Stimulated activated effector memory CD8-positive, alpha-beta T cell treated with anti-CD3 and anti-CD28 coated beads, Interleukin-12 subunit alpha, Interleukin-12 subunit beta, amount 100 ng/mL, for 72 hours (primary cell): Measurements from ENCODE around the gene PLEKHM2.

ENCODE experiments used
- ATAC-seq: fragments of 150-1000 bp; cut with Tn5 transposase; 2 replicates; pipeline ENCODE4 v1.10.0; 2021
- DNase-seq, 2 donors: peaks; one replicate each; pipeline ENCODE4 v3.0.0; 2021 to 2022; ENCODE audit warnings: low spot score in 2 of 2
- H3K27ac Mint-ChIP-seq: one replicate; pipeline ENCODE4 v1.8.0; 2022; ENCODE audit warnings: mild to moderate bottlenecking, mixed read lengths
- H3K36me3 Mint-ChIP-seq: one replicate; pipeline ENCODE4 v1.8.0; 2022; ENCODE audit warnings: mild to moderate bottlenecking, mixed read lengths
- H3K4me1 Mint-ChIP-seq: one replicate; pipeline ENCODE4 v1.8.0; 2022; ENCODE audit warnings: mixed read lengths
- H3K4me3 Mint-ChIP-seq: one replicate; pipeline ENCODE4 v1.8.0; 2022; ENCODE audit warnings: mild to moderate bottlenecking, mixed read lengths
- H3K9me3 Mint-ChIP-seq: one replicate; pipeline ENCODE4 v1.8.0; 2022; ENCODE audit warnings: mixed read lengths

The PLEKHM2 gene

DNA sequence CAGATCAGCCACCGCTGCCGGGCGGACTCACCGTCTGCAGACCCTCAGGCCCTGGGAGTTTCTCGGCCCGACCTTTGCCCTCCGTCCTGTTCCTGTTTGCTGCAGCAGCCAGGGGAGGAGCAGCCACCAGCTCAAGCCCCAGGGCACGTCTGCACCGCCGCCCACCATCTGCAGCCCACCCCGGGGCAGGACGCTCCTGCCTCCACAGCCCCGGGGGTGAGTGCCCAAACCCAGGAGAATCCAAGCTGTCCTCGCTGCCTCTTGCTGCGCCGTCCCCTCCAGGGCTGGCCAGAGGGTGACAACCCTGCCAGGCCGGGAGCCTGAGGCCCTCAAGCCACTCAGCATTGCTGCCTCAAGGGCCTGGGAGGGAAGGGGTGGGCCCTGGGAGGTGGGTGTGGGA, 50.8 kb downstream of the PLEKHM2 start:
- Mint-ChIP-seq H3K36me3 (peaks cover 13% of the 10 kb centered on the region), H3K4me3 (no peak overlapping the region), H3K4me1 (no peaks in the 10 kb centered on the region), H3K9me3 (no peaks in the 10 kb centered on the region), H3K27ac (no peak overlapping the region)
- DNase-seq, result no peak
- ATAC-seq, result no peak

DNA sequence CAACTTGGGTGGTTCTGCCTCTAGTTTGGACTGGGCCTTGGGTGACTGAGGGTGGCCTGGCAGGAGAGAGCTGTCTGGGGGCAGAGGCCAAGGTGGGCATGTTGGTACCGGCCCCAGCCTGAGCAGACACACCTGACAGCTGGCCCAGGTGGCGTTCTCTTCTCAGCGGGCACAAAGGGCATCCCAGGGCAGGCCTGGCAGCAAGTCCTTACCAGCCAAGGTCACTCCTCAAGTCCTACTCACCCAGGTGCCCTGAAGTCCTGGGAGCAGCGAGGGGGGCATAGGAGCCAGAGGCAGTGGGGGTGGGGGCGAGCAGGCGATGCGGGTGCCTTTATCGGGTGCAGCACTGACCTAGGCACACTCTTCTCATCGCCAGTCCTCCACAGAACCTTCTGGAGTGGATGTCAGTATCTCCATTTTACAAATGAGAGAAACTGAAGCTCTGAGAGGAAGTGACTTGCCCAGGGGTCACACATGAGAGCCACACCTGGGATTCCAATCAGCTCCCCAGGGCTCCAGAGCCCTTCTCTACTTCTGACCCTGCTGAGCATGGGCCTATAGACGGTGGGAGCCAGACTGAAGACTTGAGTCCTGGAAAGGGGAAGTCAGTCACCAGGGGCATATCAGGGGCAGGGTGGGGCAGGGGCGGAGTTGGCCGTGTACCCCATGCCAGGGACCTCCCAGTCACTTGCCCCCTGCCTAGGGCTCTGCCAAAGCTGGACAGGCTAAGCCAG, 51.4 kb downstream of the PLEKHM2 start:
- DNase-seq, result no peak
- no peak for ATAC-seq
- H3K36me3 Mint-ChIP-seq, result peaks cover 13% of the 10 kb centered on the region
- H3K27ac Mint-ChIP-seq, result no peak overlapping the region
- H3K4me1 Mint-ChIP-seq, result no peaks in the 10 kb centered on the region
- H3K9me3 Mint-ChIP-seq, result no peaks in the 10 kb centered on the region
- no peak overlapping the region for H3K4me3 Mint-ChIP-seq

DNA sequence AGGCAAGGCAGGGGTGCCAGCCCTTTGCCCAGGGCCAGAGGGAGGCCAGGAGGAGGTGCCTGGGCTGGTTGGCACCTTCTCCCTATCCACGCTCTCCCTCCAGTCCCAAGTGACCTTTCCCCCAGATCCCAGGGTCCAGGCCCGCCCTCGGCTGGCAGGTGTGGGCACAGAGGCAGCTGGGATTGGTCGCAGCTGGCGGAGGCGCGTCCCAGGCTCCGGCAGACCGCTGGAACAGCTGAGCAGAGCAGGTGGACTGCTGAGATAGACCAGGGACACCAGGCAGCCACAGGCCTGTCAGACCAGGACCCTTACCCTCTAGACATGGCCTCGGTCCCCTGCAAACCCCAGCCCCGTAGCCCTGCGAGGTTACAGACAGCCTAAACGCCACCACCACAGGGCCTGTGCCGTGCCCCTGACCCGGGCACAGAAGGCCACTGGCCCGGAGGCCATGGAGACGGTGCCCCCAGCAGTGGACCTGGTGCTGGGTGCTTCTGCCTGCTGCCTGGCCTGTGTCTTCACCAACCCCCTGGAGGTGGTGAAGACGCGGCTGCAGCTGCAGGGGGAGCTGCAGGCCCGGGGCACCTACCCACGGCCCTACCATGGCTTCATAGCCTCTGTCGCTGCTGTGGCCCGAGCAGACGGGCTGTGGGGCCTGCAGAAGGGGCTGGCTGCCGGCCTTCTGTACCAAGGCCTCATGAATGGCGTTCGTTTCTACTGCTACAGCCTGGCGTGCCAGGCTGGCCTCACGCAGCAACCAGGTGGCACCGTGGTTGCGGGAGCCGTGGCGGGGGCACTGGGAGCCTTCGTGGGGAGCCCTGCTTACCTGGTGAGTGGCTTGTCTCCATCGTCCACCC, 52.1 kb downstream of the PLEKHM2 start, which contains the start of gene SLC25A34:
SLC25A34 (plus strand) TSS at position 221 of the 854 bp plus-strand sequence; CDS start at position 449, 228 bp downstream.
- DNase-seq (no peak), ATAC-seq (no peak)
- Mint-ChIP-seq H3K36me3 (peaks cover 13% of the 10 kb centered on the region), H3K9me3 (no peaks in the 10 kb centered on the region), H3K27ac (no peak within 1 kb of the TSS), H3K4me1 (peaks cover 3% of the 10 kb centered on the region), H3K4me3 (no peak within 1 kb of the TSS)

DNA sequence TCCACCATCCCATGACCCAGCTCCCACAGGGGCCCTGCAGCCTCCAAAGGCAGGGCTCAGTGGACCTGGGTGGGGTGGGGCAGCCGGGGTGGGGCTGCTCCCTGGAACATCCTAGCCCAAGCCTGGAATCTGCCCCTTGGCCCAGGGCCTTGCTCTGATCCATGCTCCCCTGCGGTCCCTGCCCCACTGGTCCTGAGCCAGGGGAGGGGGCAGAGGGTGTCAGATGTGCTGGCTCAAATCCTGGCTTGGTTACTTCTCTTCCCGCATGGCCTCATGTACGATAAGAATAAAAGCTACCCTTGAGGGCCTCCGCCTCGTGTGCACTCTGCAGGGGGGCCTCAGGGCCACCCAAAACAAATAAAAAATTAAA, 52.8 kb downstream of the PLEKHM2 start:
- Mint-ChIP-seq H3K9me3 (no peaks in the 10 kb centered on the region), H3K4me3 (no peak overlapping the region), H3K27ac (no peak overlapping the region), H3K36me3 (peaks cover 13% of the 10 kb centered on the region), H3K4me1 (peaks cover 7% of the 10 kb centered on the region)
- no peak for ATAC-seq
- no peak for DNase-seq

DNA sequence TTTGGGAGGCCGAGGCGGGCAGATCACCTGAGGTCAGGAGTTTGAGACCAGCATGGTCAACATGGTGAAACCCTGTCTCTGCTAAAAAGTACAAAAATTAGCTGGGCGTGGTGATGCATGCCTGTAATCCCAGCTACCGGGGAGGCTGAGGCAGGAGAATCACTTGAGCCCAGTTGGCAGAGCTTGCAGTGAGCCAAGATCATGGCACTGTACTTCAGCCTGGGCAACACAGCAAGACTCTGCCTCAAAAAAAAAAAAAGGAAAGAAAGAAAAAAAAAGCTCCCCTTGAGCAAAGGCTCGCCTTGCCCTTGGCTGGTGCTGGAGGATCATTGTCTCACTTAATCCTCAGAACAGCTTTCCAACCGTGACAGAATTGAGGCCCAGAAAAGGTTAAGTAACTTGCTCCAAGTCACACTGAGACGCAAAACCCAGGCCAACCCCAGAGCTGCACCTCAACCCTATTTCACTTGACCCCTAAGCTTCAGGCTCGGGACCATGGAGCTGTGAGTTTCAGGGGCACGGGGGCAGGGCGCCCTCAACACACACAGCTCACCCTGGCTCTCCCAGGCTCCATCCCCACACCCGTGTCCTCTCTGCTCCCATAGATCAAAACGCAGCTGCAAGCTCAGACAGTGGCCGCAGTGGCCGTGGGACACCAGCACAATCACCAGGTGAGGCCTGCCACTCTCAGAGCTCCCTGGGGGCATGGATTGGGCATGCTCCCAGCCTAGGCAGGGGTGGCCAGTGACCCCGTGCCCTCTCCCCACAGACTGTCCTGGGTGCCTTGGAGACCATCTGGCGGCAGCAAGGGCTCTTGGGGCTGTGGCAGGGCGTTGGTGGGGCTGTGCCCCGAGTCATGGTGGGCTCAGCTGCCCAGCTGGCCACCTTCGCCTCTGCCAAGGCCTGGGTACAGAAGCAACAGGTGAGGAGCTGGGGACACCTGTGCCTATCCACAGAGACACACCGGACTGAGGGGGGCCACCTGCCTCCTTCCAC, 53.5 kb downstream of the PLEKHM2 start:
- Mint-ChIP-seq H3K4me1 (peaks cover 7% of the 10 kb centered on the region), H3K36me3 (peaks cover 7% of the 10 kb centered on the region), H3K9me3 (no peaks in the 10 kb centered on the region), H3K27ac (peak overlapping the region; percentile 32), H3K4me3 (no peak overlapping the region)
- ATAC-seq, result no peak
- no peak for DNase-seq

DNA sequence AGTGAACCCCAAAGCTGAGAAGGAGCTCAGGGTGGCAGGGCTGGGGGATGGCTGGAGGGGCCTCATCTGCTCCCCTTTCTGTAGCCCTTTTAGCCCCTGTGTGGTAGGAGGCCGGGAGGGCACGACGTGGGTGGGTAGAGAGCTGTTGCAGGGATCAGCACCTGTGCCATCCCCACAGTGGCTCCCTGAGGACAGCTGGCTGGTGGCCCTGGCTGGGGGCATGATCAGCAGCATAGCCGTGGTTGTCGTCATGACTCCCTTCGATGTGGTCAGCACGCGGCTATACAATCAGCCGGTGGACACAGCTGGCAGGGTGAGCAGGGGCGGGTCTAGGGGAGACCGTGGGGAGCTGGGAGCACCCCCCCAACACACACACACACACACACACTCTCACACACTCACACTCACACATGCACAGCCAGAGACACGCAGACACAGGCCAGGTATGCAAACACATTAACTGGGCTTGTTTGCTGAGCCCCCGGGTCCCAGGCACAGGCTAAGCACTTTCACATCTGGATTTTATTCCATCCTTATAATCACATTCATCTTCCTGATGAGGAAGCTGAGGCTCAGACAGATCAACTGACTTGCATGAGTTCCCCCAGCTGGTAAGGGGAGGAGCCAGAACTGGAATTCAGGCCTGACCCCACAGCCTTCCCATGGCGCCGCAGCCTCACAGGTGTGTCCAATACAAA, 54.4 kb downstream of the PLEKHM2 start:
- H3K36me3 Mint-ChIP-seq, result peaks cover 2% of the 10 kb centered on the region

DNA sequence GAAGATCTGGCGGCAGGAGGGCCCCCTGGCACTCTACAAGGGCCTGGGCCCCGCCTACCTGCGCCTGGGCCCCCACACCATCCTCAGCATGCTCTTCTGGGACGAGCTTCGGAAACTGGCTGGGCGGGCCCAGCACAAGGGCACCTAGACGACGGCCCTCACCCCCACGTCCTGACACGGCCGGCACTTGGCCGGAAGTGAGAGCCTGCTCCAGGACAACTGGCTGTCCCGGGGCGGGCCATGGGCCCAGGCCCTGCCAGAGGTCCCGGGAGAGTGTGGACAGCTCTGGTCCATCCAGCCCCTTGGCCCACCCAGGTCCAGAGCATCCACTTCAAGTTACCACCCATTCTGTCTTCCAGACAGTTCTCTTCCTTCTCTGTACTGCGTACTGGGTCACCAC, 55.1 kb downstream of the PLEKHM2 start:
- Mint-ChIP-seq H3K9me3 (no peaks in the 10 kb centered on the region), H3K4me3 (no peak overlapping the region), H3K27ac (no peak overlapping the region), H3K36me3 (no peaks in the 10 kb centered on the region), H3K4me1 (peaks cover 7% of the 10 kb centered on the region)
- DNase-seq, result no peak
- ATAC-seq, result no peak

More for the DNA sequence above, 54.4 kb downstream of the PLEKHM2 start:
- Mint-ChIP-seq H3K27ac (peak overlapping the region; percentile 50), H3K4me1 (peaks cover 7% of the 10 kb centered on the region), H3K4me3 (no peak overlapping the region), H3K9me3 (no peaks in the 10 kb centered on the region)
- ATAC-seq (no peak), DNase-seq (no peak)

DNA sequence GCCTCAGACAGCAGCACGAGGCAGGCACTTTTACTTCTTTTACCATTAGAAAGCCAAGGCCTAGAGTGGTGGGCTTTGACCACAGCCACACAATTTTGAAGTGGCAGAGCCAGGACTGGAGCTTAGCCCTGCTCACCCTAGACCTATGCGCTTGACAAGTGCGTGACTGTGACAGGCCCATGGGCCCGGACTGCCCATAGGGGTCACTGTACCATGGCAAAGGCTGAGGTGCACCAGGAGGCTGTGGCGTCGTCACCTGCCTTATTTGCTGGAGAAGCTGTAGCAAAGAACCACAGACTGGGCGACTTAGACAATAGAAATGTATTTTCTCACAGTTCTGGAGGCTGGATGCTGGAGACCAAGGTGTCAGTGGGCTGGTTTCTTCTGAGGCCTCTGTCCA, 55.6 kb downstream of the PLEKHM2 start:
- Mint-ChIP-seq H3K4me3 (no peak overlapping the region), H3K36me3 (no peaks in the 10 kb centered on the region), H3K27ac (no peak overlapping the region), H3K9me3 (no peaks in the 10 kb centered on the region), H3K4me1 (peaks cover 7% of the 10 kb centered on the region)
- DNase-seq (no peak), ATAC-seq (no peak)

DNA sequence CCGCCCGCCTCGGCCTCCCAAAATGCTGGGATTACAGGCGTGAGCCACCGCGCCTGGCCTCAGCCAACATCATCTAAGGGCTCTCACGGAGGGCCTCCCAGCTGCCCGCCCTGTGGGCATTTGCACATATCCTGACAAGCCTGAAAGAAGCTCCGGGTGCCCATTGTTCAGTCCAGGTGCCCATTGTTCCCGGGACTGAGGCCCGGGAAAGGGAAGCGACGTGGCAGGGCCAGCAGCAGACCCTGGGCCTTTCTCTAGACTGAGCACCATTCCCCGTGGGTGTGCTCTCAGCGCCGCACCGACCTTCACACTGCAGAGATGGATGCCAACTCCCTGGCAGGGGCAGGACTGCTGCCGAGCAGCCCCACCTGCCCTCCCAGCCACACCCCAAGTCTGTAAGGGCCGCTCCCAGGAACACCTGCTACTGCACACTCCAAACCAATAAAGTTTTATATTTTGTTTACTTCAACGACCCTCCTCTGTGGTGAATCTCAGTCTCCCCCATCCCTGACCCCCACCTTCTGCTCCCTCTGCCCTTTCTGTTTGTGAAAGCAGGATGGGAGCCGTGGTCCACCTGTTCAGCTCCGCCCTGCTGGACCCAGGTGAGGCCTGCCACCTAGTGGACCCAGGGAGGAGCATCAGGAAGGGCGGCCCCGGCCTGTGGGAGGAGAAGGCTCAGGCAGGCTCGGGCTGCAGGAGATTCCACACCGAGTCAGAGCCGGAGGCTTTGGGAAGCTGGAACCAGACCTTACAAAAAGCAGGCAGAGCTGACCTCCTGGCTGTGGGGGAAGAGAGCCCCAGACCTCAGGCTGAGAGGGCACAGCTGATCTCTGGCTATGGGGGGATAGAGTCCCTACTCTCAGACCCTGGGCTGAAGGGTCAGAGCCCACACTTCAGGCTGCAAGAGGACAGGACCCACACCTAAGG, 57.1 kb downstream of the PLEKHM2 start:
- peaks cover 7% of the 10 kb centered on the region for H3K4me1 Mint-ChIP-seq
- H3K4me3 Mint-ChIP-seq, result no peak overlapping the region
- DNase-seq (peak; percentile 34 to 81), ATAC-seq (peak; percentile 78)
- peak overlapping the region; percentile 58 for H3K27ac Mint-ChIP-seq
- no peaks in the 10 kb centered on the region for H3K9me3 Mint-ChIP-seq
- H3K36me3 Mint-ChIP-seq, result no peaks in the 10 kb centered on the region

DNA sequence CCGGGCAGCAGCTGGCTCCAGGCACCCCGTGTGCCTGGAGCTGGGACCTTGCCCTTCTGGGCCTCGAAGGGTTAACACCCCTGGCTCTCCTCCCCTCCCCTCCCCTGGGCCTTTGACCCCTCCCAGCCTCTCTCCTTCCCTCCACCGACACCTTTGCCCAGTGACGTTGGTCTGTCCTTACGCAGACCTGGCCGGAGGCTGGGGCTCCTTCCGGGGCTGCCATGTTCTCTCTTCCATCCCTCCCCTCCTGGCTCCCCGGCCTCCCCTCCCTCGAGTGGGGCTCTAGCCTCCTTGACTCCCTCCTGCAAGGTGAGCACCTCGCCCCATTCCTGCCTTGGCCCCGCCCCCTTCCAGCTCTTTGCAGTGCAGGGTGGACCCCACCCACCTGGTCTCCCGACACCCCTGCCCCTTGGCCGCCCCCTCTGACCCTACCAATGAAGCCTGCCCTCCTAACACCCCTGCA, 58.2 kb downstream of the PLEKHM2 start, which contains the start of gene TMEM82:
TMEM82 (plus strand) TSS at position 161 of the 463 bp plus-strand sequence; CDS start at position 222, 61 bp downstream.
- ATAC-seq, result no peak
- Mint-ChIP-seq H3K27ac (peak within 1 kb of the TSS; percentile 58), H3K36me3 (no peaks in the 10 kb centered on the region), H3K4me1 (peaks cover 7% of the 10 kb centered on the region), H3K4me3 (no peak within 1 kb of the TSS), H3K9me3 (no peaks in the 10 kb centered on the region)
- no peak for DNase-seq

DNA sequence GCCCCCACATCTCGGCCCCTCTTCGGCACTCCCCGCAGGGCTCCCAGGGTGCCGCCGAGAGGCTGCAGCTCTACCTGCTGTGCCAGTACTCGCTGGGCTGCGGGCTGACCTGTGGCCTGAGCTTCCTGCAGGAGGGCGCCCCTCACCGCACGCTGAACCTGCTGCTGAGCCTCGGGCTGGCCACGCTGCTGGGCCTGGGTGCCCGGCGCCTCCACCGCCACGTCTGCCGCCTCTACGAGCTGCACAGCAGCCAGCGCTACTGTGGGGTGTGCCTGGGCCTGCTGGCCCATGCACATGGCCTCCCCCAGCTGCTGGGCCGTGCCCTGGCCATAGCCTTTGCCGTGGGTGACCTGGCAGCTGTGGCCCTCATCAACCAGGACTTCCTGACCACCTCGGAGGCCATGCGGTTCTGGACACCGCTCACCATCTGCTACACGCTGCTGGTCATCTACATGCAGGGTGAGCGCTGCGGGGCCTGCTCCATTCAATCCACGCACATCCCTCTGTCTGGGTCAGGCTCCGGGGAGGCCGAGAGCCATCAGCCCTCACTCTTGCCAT, 60.1 kb downstream of the PLEKHM2 start:
- Mint-ChIP-seq H3K4me3 (no peak overlapping the region), H3K4me1 (peaks cover 7% of the 10 kb centered on the region), H3K9me3 (no peaks in the 10 kb centered on the region), H3K27ac (no peak overlapping the region), H3K36me3 (no peaks in the 10 kb centered on the region)
- DNase-seq (no peak), ATAC-seq (no peak)

DNA sequence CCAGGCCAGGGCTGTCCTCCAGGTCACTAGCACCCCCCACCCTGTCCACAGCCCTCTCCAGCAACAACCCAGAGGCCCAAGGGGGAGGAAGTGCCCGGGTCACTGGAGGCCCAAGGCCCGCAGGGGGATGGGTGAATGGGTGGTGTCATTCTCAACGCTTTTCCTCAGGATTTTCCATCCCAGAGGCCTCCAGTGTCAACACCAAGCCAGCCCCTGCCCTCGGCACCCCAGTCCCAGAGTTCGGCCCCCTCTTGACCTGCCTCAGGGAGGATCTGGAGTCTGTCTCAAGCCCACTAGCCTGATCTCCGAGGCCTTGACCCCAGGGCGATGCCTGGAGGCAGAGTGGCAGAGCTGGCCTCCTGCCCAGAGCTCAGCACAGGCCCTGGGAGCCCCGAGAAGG, 63.3 kb downstream of the PLEKHM2 start:
- no peaks in the 10 kb centered on the region for H3K4me1 Mint-ChIP-seq
- DNase-seq (no peak), ATAC-seq (no peak)
- H3K9me3 Mint-ChIP-seq, result no peaks in the 10 kb centered on the region
- no peak overlapping the region for H3K4me3 Mint-ChIP-seq
- H3K27ac Mint-ChIP-seq, result no peak overlapping the region
- H3K36me3 Mint-ChIP-seq, result no peaks in the 10 kb centered on the region

DNA sequence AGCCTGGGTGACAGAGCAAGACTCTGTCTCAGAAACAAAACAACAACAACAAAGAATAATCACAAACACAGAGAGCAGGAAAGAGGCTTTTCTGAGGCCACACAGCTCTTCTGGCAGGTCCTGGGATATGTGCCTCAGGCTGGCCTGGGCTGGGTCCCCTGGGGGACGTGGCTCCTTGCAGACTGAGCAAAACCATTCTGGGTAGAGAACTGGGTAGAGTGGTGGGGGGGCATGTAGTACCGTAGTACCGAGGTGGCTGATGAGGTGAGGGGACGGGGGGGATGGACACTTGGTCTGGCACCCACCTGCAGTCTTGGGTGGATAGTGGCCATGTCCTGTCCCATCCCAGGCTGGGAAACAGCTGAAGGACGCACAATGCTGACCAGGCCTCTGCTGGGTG, 64.1 kb downstream of the PLEKHM2 start:
- DNase-seq, result no peak
- no peaks in the 10 kb centered on the region for H3K4me1 Mint-ChIP-seq
- H3K4me3 Mint-ChIP-seq, result no peak overlapping the region
- no peak for ATAC-seq
- no peaks in the 10 kb centered on the region for H3K9me3 Mint-ChIP-seq
- no peak overlapping the region for H3K27ac Mint-ChIP-seq
- no peaks in the 10 kb centered on the region for H3K36me3 Mint-ChIP-seq
